Fibroblast of lung (primary cell): ENCODE results near the gene DEPP1.

ENCODE experiments used
- EZH2 ChIP-seq: IDR thresholded peaks from 2 replicates; pipeline ENCODE4 v1.5.1; 2012; ENCODE audit warnings: low read length, control low read depth, mild to moderate bottlenecking; ENCODE audit errors: missing control alignments
- TF ChIP-seq, protein P1 (sequence below), 2 donors: IDR thresholded peaks in 1 of 2; conservative IDR thresholded peaks in 1 of 2; 1 replicate in 1 of 2; 2 replicates in 1 of 2; pipeline ENCODE4 v1.5.1; 2011 to 2012; ENCODE audit warnings: low read length in 2 of 2, control low read depth in 1 of 2, inconsistent platforms in 1 of 2, low read depth in 1 of 2, mild to moderate bottlenecking in 1 of 2

DNA sequence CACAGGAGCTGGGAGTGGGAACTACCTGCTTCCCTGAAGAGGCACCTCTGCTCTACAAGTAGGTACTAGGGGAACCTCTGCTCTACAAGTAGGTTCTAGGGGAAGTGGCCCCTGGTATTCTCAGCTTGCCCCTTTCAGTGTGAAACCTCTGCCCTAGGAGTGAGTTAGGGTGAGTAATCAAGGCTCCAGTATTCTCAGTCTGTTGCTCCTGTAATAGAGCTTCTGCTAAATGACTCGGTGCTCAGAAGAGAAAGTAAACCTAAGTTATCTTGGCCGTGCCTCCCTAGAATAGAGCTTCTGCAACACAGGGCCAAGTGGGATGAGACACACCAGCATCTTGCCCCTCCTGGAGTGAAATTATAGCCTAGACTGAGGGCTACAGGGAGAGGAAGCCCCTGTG is 32.4 kb downstream of the DEPP1 start:
- TF ChIP-seq, protein P1, sequence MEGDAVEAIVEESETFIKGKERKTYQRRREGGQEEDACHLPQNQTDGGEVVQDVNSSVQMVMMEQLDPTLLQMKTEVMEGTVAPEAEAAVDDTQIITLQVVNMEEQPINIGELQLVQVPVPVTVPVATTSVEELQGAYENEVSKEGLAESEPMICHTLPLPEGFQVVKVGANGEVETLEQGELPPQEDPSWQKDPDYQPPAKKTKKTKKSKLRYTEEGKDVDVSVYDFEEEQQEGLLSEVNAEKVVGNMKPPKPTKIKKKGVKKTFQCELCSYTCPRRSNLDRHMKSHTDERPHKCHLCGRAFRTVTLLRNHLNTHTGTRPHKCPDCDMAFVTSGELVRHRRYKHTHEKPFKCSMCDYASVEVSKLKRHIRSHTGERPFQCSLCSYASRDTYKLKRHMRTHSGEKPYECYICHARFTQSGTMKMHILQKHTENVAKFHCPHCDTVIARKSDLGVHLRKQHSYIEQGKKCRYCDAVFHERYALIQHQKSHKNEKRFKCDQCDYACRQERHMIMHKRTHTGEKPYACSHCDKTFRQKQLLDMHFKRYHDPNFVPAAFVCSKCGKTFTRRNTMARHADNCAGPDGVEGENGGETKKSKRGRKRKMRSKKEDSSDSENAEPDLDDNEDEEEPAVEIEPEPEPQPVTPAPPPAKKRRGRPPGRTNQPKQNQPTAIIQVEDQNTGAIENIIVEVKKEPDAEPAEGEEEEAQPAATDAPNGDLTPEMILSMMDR (conservative IDR thresholded peaks at IDR 0.05 in 1 of 2, IDR thresholded peaks at IDR 0.05 in 1 of 2; ENCODE audit: low read depth in 1 of 2, low read length in 2 of 2), result no peak
- no peak for TF ChIP-seq EZH2
